ENCODE data around the gene TMEM52B.
"Not testable (repeated sequence)": the region's sequence is repeated elsewhere in the genome, so short reads cannot be mapped to it uniquely, and the experiment has no call there.

The TMEM52B gene

GRCh38 chr12:10171973-10172728, 6.7 kb upstream of the TMEM52B start, which contains the start of gene OLR1:
OLR1 (minus strand) TSS chr12:10172132; CDS start chr12:10172077, 55 bp downstream.
- DNase-seq, result peak; percentile 28

- DNase-seq, result no peak
These were observed 3.7 kb upstream of the TMEM52B start for GRCh38 chr12:10174986-10175614.

- no peak for DNase-seq
These were observed 2.8 kb upstream of the TMEM52B start for GRCh38 chr12:10175846-10176636.

- no peak for DNase-seq
These were observed 947 bp downstream of the TMEM52B start for GRCh38 chr12:10179776-10180181.

GRCh38 chr12:10182354-10183049, 3.7 kb downstream of the TMEM52B start:
- peak; percentile 78 for DNase-seq

GRCh38 chr12:10184261-10184843, 5.5 kb downstream of the TMEM52B start:
- peak; percentile 85 for DNase-seq

- peak; percentile 83 for DNase-seq
These were observed 7.5 kb downstream of the TMEM52B start for GRCh38 chr12:10186299-10186698.

- DNase-seq, result peak; percentile 59
These were observed 8.1 kb downstream of the TMEM52B start for GRCh38 chr12:10186958-10187357.

GRCh38 chr12:10189653-10190052, 10.8 kb downstream of the TMEM52B start:
- peak; percentile 7 for DNase-seq

- DNase-seq, result peak; percentile 71
These were observed 11.9 kb downstream of the TMEM52B start for GRCh38 chr12:10190558-10191388.

- no peak for DNase-seq
These were observed 13.0 kb downstream of the TMEM52B start for GRCh38 chr12:10191865-10192264.

- DNase-seq, result no peak
These were observed 15.4 kb downstream of the TMEM52B start for GRCh38 chr12:10194160-10194670.

- peak; percentile 73 for DNase-seq
These were observed 17.4 kb downstream of the TMEM52B start for GRCh38 chr12:10196210-10196609.

GRCh38 chr12:10197879-10198278, 19.0 kb downstream of the TMEM52B start:
- DNase-seq, result peak; percentile 83

GRCh38 chr12:10204495-10204894, 25.7 kb downstream of the TMEM52B start:
- not testable (repeated sequence) for DNase-seq

GRCh38 chr12:10205220-10205807, 26.5 kb downstream of the TMEM52B start:
- no peak for DNase-seq

GRCh38 chr12:10207136-10207535, 28.3 kb downstream of the TMEM52B start:
- DNase-seq, result no peak

GRCh38 chr12:10210225-10210624, 31.4 kb downstream of the TMEM52B start:
- DNase-seq, result no peak

GRCh38 chr12:10211101-10211939, 32.5 kb downstream of the TMEM52B start:
- DNase-seq, result no peak

All from MV-4-11 (cell line).